BLaER1 treated with 17β-estradiol and CSF1 and Interleukin-3, amounts not matched to agents 10 nM and 100 nM (cell line): ENCODE results near the gene SLAMF1.

Source experiments
- H3K27ac ChIP-seq, 11 experiments: shearing (Covaris generic); formaldehyde crosslinking; 2 replicates each; pipeline ENCODE4 v1.8.1; 2022
- H3K27me3 ChIP-seq, 11 experiments: shearing (Covaris generic); formaldehyde crosslinking; 2 replicates each; pipeline ENCODE4 v1.8.1; 2022
- H3K36me3 ChIP-seq, 11 experiments: shearing (Covaris generic); formaldehyde crosslinking; 2 replicates each; pipeline ENCODE4 v1.8.1; 2022
- H3K4me1 ChIP-seq, 10 experiments: shearing (Covaris generic); formaldehyde crosslinking; 2 replicates each; pipeline ENCODE4 v1.8.1; 2022
- H3K4me2 ChIP-seq, 11 experiments: shearing (Covaris generic); formaldehyde crosslinking; 2 replicates each; pipeline ENCODE4 v1.8.1; 2022
- H3K4me3 ChIP-seq, 10 experiments: shearing (Covaris generic); formaldehyde crosslinking; 2 replicates each; pipeline ENCODE4 v1.8.1; 2022
- H3K9ac ChIP-seq, 11 experiments: shearing (Covaris generic); formaldehyde crosslinking; 2 replicates each; pipeline ENCODE4 v1.8.1; 2022
- H3K9me3 ChIP-seq, 11 experiments: shearing (Covaris generic); formaldehyde crosslinking; replicated peaks in 1 of 11; 2 replicates each; pipeline ENCODE4 v1.8.1; 2022
- H4K20me1 ChIP-seq, 11 experiments: shearing (Covaris generic); formaldehyde crosslinking; 2 replicates each; pipeline ENCODE4 v1.8.1; 2022
- Cebpa-rat ChIP-seq, 11 experiments: shearing (Covaris generic); IDR thresholded peaks; 2 replicates each; pipeline ENCODE4 v1.8.1; 2022

Gene SLAMF1

DNA sequence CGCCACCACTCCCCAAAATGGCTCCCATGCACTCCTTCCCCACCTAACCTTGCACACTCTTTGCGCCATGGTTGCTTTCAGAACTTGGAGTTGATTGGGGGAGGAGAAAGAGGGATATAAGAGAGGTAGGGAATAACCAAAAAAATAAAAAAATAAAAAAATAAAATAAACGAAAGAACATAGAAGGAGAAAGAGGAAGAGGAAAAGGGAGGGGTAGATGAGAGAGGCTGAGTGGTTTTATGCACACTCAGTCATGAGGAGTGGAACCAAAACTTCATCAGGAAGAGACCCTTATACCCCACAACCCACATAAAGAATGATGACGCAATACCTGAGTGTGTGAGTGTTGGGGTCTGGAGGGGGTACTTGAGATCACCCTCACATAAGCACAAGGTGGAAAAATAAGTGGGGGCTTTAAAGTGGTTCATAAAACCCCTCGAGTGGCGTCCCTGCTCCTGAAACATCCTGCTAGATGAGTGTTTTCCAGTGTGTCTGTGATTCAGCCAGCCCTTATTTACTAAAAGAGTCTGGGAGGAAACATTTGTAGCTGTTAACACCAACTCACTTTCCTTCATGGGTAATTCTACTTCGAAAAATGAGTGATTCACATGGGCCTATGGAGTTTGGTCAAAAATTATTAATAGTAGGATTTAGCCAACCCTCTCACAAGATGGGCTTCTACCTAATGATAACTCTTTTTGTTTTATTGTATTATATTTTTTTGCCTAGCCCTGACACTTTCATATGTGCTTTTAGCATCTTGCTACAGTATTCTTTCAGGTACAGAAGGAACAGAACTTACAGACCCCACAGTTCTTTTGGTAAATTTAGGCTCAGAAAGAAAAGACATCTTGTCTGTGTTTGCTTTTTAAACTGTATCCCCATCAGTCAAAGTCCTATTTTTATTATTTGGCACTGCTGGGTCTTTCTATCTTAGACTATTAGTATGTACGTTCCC, 5.2 kb downstream of the SLAMF1 start:
- peak overlapping the region; percentile 51 to 83 (median 77); a peak in 21 of 22 replicates for H3K27ac ChIP-seq
- H3K27me3 ChIP-seq: no peaks in the 10 kb centered on the region
- H3K36me3 ChIP-seq: peaks cover 0 to 63% (median 9%) of the 10 kb centered on the region in 11 experiments; a peak in 19 of 22 replicates
- H3K4me3 ChIP-seq: peak overlapping the region in 9 of 10 experiments; percentile 25 to 86 (median 35); a peak in 16 of 20 replicates
- H3K4me1 ChIP-seq: peaks cover 82 to 100% (median 100%) of the 10 kb centered on the region in 10 experiments
- no peaks in the 10 kb centered on the region for H4K20me1 ChIP-seq
- peak overlapping the region; percentile 88 to 98 (median 94) for H3K4me2 ChIP-seq
- peak; percentile 15 to 94 (median 80); a peak in 17 of 22 replicates for TF ChIP-seq Cebpa-rat (IDR thresholded peaks at IDR 0.05)
- no peaks in the 10 kb centered on the region for H3K9me3 ChIP-seq
- H3K9ac ChIP-seq: peak overlapping the region; percentile 30 to 83 (median 65); a peak in 21 of 22 replicates

DNA sequence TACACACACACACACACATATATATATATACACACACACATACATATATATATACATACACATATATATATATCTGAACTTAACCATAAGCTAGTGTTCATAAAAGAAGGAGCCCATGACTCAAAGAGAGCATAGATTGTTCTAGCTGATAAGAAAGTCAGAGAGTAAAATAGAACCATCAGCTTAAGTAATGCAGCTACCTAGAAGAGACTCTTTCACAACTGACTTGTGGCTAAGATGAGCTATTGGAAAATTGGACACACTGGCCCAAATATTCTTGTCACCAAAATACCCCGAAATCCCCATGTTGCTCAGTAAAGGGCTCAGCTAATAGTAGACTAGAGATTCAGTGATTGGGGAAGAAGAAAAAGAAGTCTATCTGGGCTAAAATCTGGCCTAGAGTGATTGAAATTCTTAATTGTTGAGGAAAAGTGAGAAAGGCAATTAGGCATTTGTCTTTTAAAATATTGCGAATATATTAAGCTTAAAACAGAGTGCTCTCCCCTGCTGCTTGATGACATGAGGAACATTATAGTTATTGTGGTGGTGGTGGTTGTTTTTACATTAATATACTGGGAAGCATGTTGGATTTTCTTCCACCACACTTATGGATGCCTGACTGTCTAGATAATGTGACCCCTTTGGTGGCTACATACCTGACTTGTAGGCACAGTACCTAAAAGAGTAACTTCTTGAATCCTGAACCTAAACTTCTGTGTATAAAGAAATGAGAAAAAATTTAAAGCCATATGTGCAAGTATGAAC, 6.3 kb downstream of the SLAMF1 start:
- no peak for TF ChIP-seq Cebpa-rat (IDR thresholded peaks at IDR 0.05)
- peak overlapping the region in 4 of 10 experiments; percentile 32 to 86 (median 34); a peak in 5 of 20 replicates for H3K4me3 ChIP-seq

DNA sequence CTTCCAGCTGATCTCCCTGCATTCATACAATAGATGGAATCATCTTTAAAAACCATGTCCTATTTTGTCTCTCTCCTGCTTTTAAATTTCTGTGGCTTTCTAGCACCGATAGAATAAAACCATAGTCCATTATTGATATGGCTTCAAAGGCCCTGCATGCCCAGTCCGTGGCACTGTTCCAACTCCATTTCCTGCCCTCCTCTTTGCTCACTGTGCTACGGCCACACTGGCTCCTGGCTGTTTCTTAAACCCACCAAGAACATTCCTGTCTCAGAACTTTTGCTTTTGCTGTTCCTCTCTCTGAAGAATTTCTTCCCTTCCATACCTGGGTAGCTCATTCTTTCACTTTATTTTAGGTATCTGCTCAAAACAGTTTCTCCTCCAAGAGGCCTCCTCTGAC, 7.2 kb downstream of the SLAMF1 start:
- peak overlapping the region in 5 of 11 experiments; percentile 12 to 30 (median 16); a peak in 9 of 22 replicates for H3K9ac ChIP-seq
- H3K27ac ChIP-seq: peak overlapping the region in 10 of 11 experiments; percentile 8 to 54 (median 31); a peak in 14 of 22 replicates
- H3K36me3 ChIP-seq: peaks cover 7 to 80% (median 26%) of the 10 kb centered on the region in 11 experiments; a peak in 20 of 22 replicates
- H3K4me1 ChIP-seq: peaks cover 90 to 100% (median 98%) of the 10 kb centered on the region in 10 experiments
- peak overlapping the region; percentile 67 to 97 (median 88) for H3K4me2 ChIP-seq
- H3K27me3 ChIP-seq: no peaks in the 10 kb centered on the region
- no peak overlapping the region for H3K4me3 ChIP-seq
- H3K9me3 ChIP-seq: no peaks in the 10 kb centered on the region
- H4K20me1 ChIP-seq: no peaks in the 10 kb centered on the region
- TF ChIP-seq Cebpa-rat (IDR thresholded peaks at IDR 0.05): no peak

More for the DNA sequence above, 6.3 kb downstream of the SLAMF1 start:
- H3K9me3 ChIP-seq: no peaks in the 10 kb centered on the region
- H3K27me3 ChIP-seq: no peaks in the 10 kb centered on the region
- peaks cover 93 to 100% (median 99%) of the 10 kb centered on the region in 10 experiments for H3K4me1 ChIP-seq
- H3K27ac ChIP-seq: peak overlapping the region in 10 of 11 experiments; percentile 57 to 83 (median 78); a peak in 19 of 22 replicates
- H3K4me2 ChIP-seq: peak overlapping the region; percentile 88 to 98 (median 94)
- H4K20me1 ChIP-seq: no peaks in the 10 kb centered on the region
- peak overlapping the region in 4 of 11 experiments; percentile 6 to 67 (median 40); a peak in 3 of 22 replicates for H3K9ac ChIP-seq
- peaks cover 7 to 73% (median 18%) of the 10 kb centered on the region in 11 experiments; a peak in 20 of 22 replicates for H3K36me3 ChIP-seq

DNA sequence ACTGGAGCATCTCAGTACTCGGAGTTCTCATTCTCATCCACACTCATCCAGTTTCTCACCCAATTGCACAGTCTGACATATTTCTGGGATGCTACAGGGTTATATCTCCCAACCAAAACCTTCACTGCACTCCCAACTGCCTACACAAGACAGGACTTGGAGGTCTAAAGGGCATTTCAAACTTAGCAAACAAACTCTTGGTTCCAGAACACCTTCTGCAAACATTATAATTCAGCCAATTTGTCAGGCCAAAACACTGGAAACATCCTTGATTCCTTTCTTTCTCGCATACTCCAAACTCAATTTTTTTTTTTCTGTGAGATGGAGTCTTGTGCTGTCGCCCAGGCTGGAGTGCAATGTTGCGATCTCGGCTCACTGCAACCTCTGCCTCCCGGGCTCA, 7.9 kb downstream of the SLAMF1 start:
- TF ChIP-seq Cebpa-rat (IDR thresholded peaks at IDR 0.05): no peak
- Histone ChIP-seq H3K4me3 (no peak overlapping the region), H3K9ac (no peak overlapping the region), H3K4me2 (peak overlapping the region; percentile 67 to 97 (median 88); a peak in 21 of 22 replicates), H4K20me1 (no peaks in the 10 kb centered on the region), H3K9me3 (no peaks in the 10 kb centered on the region), H3K36me3 (peaks cover 7 to 83% (median 33%) of the 10 kb centered on the region in 11 experiments; a peak in 21 of 22 replicates), H3K4me1 (peaks cover 83 to 100% (median 98%) of the 10 kb centered on the region in 10 experiments), H3K27ac (peak overlapping the region in 4 of 11 experiments; percentile 12 to 54 (median 43); a peak in 5 of 22 replicates), H3K27me3 (no peaks in the 10 kb centered on the region)

DNA sequence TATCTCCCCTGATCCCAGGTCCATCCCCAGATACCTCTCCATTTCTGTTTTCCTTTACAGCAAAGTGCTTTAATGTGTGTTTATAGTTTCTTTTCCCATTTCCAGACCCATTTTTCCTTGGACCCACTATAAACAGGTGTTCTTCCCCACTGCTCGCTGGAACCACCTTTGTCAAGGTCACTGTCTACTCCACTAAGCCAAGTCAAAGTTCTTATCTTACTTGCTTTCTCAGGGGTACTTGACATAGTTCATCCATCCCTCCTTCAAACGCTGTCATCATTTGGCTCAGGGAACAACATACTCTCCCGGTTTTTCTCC, 8.3 kb downstream of the SLAMF1 start:
- Histone ChIP-seq H3K4me1 (peaks cover 83 to 100% (median 98%) of the 10 kb centered on the region in 10 experiments), H3K4me2 (peak overlapping the region; percentile 67 to 97 (median 88); a peak in 20 of 22 replicates), H3K9me3 (no peaks in the 10 kb centered on the region), H3K27ac (peak overlapping the region in 2 of 11 experiments; percentile 42 to 45; a peak in 3 of 22 replicates), H3K9ac (no peak overlapping the region), H3K36me3 (peaks cover 7 to 88% (median 36%) of the 10 kb centered on the region in 11 experiments; a peak in 21 of 22 replicates), H3K4me3 (no peak overlapping the region), H4K20me1 (no peaks in the 10 kb centered on the region), H3K27me3 (no peaks in the 10 kb centered on the region)
- no peak for TF ChIP-seq Cebpa-rat (IDR thresholded peaks at IDR 0.05)

DNA sequence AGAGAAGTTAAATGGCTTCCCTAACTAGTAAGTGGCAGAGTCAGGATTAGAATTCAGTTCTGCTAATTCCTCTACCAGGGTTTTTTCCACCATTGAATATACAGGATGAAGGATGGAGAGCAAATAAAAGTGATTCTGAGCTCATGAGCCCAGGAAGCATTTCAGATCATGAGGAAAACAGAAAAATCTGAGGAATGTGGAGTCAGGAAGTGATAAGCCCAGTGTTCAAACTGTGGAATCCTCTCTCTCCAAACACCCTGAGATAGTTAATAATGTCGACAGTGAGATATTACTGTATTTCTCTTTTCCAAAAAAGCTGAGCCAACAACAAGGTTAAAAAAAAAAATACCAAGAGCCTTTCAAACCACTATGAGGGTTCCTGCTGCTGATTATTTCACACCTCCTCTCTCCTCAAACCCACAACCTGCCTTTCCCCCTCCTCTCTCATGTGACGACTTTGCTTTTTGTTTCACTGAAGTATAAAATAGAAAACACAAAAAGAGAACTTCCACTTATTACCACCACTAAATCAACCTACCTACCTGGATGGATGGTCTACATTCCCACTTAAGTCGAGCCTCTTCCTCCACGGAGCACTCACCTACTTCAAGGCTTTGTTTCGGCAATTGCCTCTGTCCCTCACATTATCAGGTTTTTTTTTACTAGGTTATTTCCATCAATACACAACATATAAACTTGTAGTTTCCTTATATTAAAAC, 8.9 kb downstream of the SLAMF1 start:
- Histone ChIP-seq H3K36me3 (peaks cover 7 to 89% (median 36%) of the 10 kb centered on the region in 11 experiments; a peak in 21 of 22 replicates), H4K20me1 (no peaks in the 10 kb centered on the region), H3K4me2 (peak overlapping the region; percentile 67 to 97 (median 88); a peak in 21 of 22 replicates), H3K9me3 (no peaks in the 10 kb centered on the region), H3K27me3 (no peaks in the 10 kb centered on the region), H3K4me3 (no peak overlapping the region), H3K9ac (no peak overlapping the region), H3K27ac (peak overlapping the region in 10 of 11 experiments; percentile 1 to 42 (median 24); a peak in 12 of 22 replicates), H3K4me1 (peaks cover 83 to 100% (median 98%) of the 10 kb centered on the region in 10 experiments)
- no peak for TF ChIP-seq Cebpa-rat (IDR thresholded peaks at IDR 0.05)

DNA sequence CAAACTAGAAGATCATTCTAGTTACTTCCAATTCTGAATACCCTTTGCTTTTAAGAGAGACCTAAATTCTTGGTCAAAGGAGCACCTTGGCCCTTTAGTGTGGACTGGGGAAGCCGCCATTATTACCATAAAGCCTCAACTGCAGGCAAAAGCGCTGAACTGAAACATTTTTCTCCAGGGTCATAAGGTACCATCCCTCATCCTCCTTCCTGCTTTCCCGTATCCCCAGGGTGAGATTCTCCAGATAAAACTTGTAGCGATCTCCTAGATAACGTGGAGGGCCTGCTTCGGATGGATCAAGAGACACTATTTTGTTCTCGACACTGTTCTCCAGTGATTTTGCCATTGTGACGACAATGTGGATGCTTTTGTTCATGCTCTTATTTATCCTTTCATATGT, 9.8 kb downstream of the SLAMF1 start:
- no peaks in the 10 kb centered on the region for H3K27me3 ChIP-seq
- H3K9ac ChIP-seq: no peak overlapping the region
- H3K9me3 ChIP-seq: no peaks in the 10 kb centered on the region
- no peak for TF ChIP-seq Cebpa-rat (IDR thresholded peaks at IDR 0.05)
- no peak overlapping the region for H3K4me3 ChIP-seq
- peaks cover 83 to 100% (median 98%) of the 10 kb centered on the region in 10 experiments for H3K4me1 ChIP-seq
- H3K27ac ChIP-seq: peak overlapping the region in 4 of 11 experiments; percentile 8 to 42 (median 19); a peak in 2 of 22 replicates
- H3K36me3 ChIP-seq: peaks cover 7 to 89% (median 36%) of the 10 kb centered on the region in 11 experiments; a peak in 21 of 22 replicates
- H3K4me2 ChIP-seq: peak overlapping the region; percentile 22 to 97 (median 88); a peak in 19 of 22 replicates
- no peaks in the 10 kb centered on the region for H4K20me1 ChIP-seq

DNA sequence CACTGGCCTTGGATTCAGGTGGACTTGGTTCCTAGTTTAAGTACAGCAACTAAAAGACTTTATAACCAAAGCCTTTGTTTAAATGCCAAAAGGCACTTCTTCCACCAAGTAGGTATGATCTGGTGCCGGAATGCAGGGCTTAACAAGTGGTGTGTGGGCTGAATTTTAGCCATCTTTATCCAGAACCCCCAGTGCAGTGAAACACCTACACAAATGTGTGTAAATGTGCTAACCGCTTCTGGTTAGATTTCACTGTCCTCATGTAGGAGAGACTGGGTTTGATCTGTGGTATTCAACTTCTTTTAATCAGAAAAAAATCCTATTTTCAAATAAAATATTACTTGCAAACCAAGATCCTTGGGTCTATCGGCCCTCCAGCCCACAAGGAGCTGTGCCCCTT, 10.3 kb downstream of the SLAMF1 start:
- peak overlapping the region in 9 of 11 experiments; percentile 13 to 97 (median 88); a peak in 15 of 22 replicates for H3K4me2 ChIP-seq
- no peak overlapping the region for H3K9ac ChIP-seq
- peak overlapping the region in 3 of 11 experiments; percentile 13 to 24 (median 18); a peak in 5 of 22 replicates for H3K27ac ChIP-seq
- peaks cover 83 to 100% (median 98%) of the 10 kb centered on the region in 10 experiments for H3K4me1 ChIP-seq
- no peaks in the 10 kb centered on the region for H4K20me1 ChIP-seq
- no peaks in the 10 kb centered on the region for H3K27me3 ChIP-seq
- H3K36me3 ChIP-seq: peaks cover 7 to 92% (median 36%) of the 10 kb centered on the region in 11 experiments; a peak in 21 of 22 replicates
- H3K4me3 ChIP-seq: no peak overlapping the region
- no peak for TF ChIP-seq Cebpa-rat (IDR thresholded peaks at IDR 0.05)
- no peaks in the 10 kb centered on the region for H3K9me3 ChIP-seq
